Measurements from ENCODE around the gene ATG7.

Gene ATG7

GRCh38 chr3:11271986-11272904 is at the start of gene ATG7:
ATG7 (plus strand) TSS chr3:11272397; CDS start chr3:11298696, 26,299 bp downstream.
- in situ Hi-C loops (cut with MboI; ENCODE audit: low sequenced_read_pairs), result no loop called here

GRCh38 chr3:11224010-11224409 is 48.2 kb upstream of the ATG7 start:
- in situ Hi-C loops (cut with MboI; ENCODE audit: low sequenced_read_pairs), result no loop called here

GRCh38 chr3:11224870-11225229 is 47.3 kb upstream of the ATG7 start:
- in situ Hi-C loops (cut with MboI; ENCODE audit: low sequenced_read_pairs), result loop anchor here (25.0 kb wide), 2 partner anchors 112 to 437 kb away; no protein-coding TSS in a partner anchor

- in situ Hi-C loops (cut with MboI; ENCODE audit: low sequenced_read_pairs), result loop anchor here (25.0 kb wide), 2 partner anchors 111 to 436 kb away; no protein-coding TSS in a partner anchor
These were observed 46.2 kb upstream of the ATG7 start for GRCh38 chr3:11226042-11226370.

- in situ Hi-C loops (cut with MboI; ENCODE audit: low sequenced_read_pairs), result loop anchor here (25.0 kb wide), 2 partner anchors 109 to 434 kb away; no protein-coding TSS in a partner anchor
These were observed 44.2 kb upstream of the ATG7 start for GRCh38 chr3:11228041-11228440.

- in situ Hi-C loops (cut with MboI; ENCODE audit: low sequenced_read_pairs), result loop anchor here (25.0 kb wide), 2 partner anchors 107 to 432 kb away; no protein-coding TSS in a partner anchor
These were observed 42.1 kb upstream of the ATG7 start for GRCh38 chr3:11230125-11230524.

- in situ Hi-C loops (cut with MboI; ENCODE audit: low sequenced_read_pairs), result loop anchor here (25.0 kb wide), 2 partner anchors 106 to 431 kb away; no protein-coding TSS in a partner anchor
These were observed 41.4 kb upstream of the ATG7 start for GRCh38 chr3:11230832-11231231.

- in situ Hi-C loops (cut with MboI; ENCODE audit: low sequenced_read_pairs), result loop anchor here (25.0 kb wide), 2 partner anchors 102 to 427 kb away; no protein-coding TSS in a partner anchor
These were observed 36.8 kb upstream of the ATG7 start for GRCh38 chr3:11235385-11235784.

GRCh38 chr3:11236588-11237461 is 35.4 kb upstream of the ATG7 start:
- in situ Hi-C loops (cut with MboI; ENCODE audit: low sequenced_read_pairs), result loop anchor here (25.0 kb wide), 2 partner anchors 100 to 425 kb away; no protein-coding TSS in a partner anchor

GRCh38 chr3:11238060-11238459 is 34.1 kb upstream of the ATG7 start:
- in situ Hi-C loops (cut with MboI; ENCODE audit: low sequenced_read_pairs), result loop anchor here (25.0 kb wide), 2 partner anchors 99 to 424 kb away; no protein-coding TSS in a partner anchor

GRCh38 chr3:11238880-11239279 is 33.3 kb upstream of the ATG7 start:
- in situ Hi-C loops (cut with MboI; ENCODE audit: low sequenced_read_pairs), result loop anchor here (25.0 kb wide), 2 partner anchors 98 to 423 kb away; no protein-coding TSS in a partner anchor

GRCh38 chr3:11239796-11240195 is 32.4 kb upstream of the ATG7 start:
- in situ Hi-C loops (cut with MboI; ENCODE audit: low sequenced_read_pairs), result loop anchor here (25.0 kb wide), 2 partner anchors 98 to 423 kb away; no protein-coding TSS in a partner anchor

- in situ Hi-C loops (cut with MboI; ENCODE audit: low sequenced_read_pairs), result loop anchor here (25.0 kb wide), 2 partner anchors 97 to 422 kb away; no protein-coding TSS in a partner anchor
These were observed 31.7 kb upstream of the ATG7 start for GRCh38 chr3:11240496-11240895.

GRCh38 chr3:11244121-11244677 is 28.0 kb upstream of the ATG7 start:
- in situ Hi-C loops (cut with MboI; ENCODE audit: low sequenced_read_pairs), result loop anchor here (25.0 kb wide), 2 partner anchors 93 to 418 kb away; no protein-coding TSS in a partner anchor

GRCh38 chr3:11245276-11245675 is 26.9 kb upstream of the ATG7 start:
- in situ Hi-C loops (cut with MboI; ENCODE audit: low sequenced_read_pairs), result loop anchor here (25.0 kb wide), 2 partner anchors 92 to 417 kb away; no protein-coding TSS in a partner anchor

- in situ Hi-C loops (cut with MboI; ENCODE audit: low sequenced_read_pairs), result loop anchor here (25.0 kb wide), 2 partner anchors 91 to 416 kb away; no protein-coding TSS in a partner anchor
These were observed 26.2 kb upstream of the ATG7 start for GRCh38 chr3:11245827-11246662.

- in situ Hi-C loops (cut with MboI; ENCODE audit: low sequenced_read_pairs), result loop anchor here (25.0 kb wide), 2 partner anchors 91 to 416 kb away; no protein-coding TSS in a partner anchor
These were observed 25.6 kb upstream of the ATG7 start for GRCh38 chr3:11246663-11246970.

GRCh38 chr3:11247362-11247761 is 24.8 kb upstream of the ATG7 start:
- in situ Hi-C loops (cut with MboI; ENCODE audit: low sequenced_read_pairs), result loop anchor here (25.0 kb wide), 2 partner anchors 90 to 415 kb away; no protein-coding TSS in a partner anchor

GRCh38 chr3:11248596-11248995 is 23.6 kb upstream of the ATG7 start:
- in situ Hi-C loops (cut with MboI; ENCODE audit: low sequenced_read_pairs), result loop anchor here (25.0 kb wide), 2 partner anchors 89 to 414 kb away; no protein-coding TSS in a partner anchor

All from HL-60/S4 (cell line).